HEK293 (cell line): ENCODE results near the gene MAMDC2.
A peak's percentile ranks its signal among the peaks of the same experiment; 100 is the strongest.

ENCODE experiments used
- CTCF ChIA-PET: fragments of 350-600 bp; formaldehyde crosslinking; extraction: SDS; loops from one replicate; lab custom pipeline; 2021; ENCODE audit warnings: antibody characterized with exemption; lab: Yijun Ruan, JAX
- POLR2A ChIA-PET: fragments of 300-600 bp; formaldehyde crosslinking; extraction: SDS; loops from one replicate; lab custom pipeline; 2020; ENCODE audit warnings: antibody characterized with exemption, inconsistent platforms; lab: Yijun Ruan, JAX
- H3K27ac ChIP-seq: fragments of 200-500 bp; sonication (Bioruptor generic); 2 replicates; pipeline ENCODE4 v1.5.1; 2014; ENCODE audit warnings: low read depth, low read length, control low read depth, inconsistent platforms; ENCODE audit errors: extremely low read depth
- H3K36me3 ChIP-seq, 2 experiments: fragments of 200-500 bp in 1 of 2; sonication (Bioruptor generic) in 1 of 2; 1 replicate in 1 of 2; 2 replicates in 1 of 2; pipeline ENCODE4 v1.5.1; 2014 to 2017; ENCODE audit warnings: inconsistent platforms in 2 of 2, low read length in 2 of 2; ENCODE audit not compliant: control insufficient read depth in 2 of 2, insufficient read depth in 1 of 2
- H3K4me1 ChIP-seq: fragments of 200-500 bp; sonication (Bioruptor generic); 2 replicates; pipeline ENCODE4 v1.5.1; 2014; ENCODE audit warnings: mild to moderate bottlenecking, low read length, inconsistent platforms; ENCODE audit not compliant: control insufficient read depth, insufficient read depth
- H3K4me3 ChIP-seq: 2 replicates; pipeline ENCODE4 v1.5.1; 2011; ENCODE audit warnings: low read depth, mild to moderate bottlenecking, control low read depth, low read length, moderate library complexity
- H3K9me3 ChIP-seq: fragments of 200-500 bp; sonication (Bioruptor generic); 2 replicates; pipeline ENCODE4 v1.5.1; 2014; ENCODE audit warnings: low read depth, low read length, inconsistent platforms; ENCODE audit not compliant: control insufficient read depth, insufficient read depth
- GLIS1 ChIP-seq: fragments of 450-650 bp; formaldehyde crosslinking; IDR thresholded peaks from 2 replicates; pipeline ENCODE4 v1.5.1; 2016; ENCODE audit warnings: missing biosample characterization, missing genetic modification characterization
- SETDB1 ChIP-seq: IDR thresholded peaks from one replicate; pipeline ENCODE4 v1.6.1; 2017; ENCODE audit warnings: mild to moderate bottlenecking, low read length, moderate library complexity, mixed read lengths; ENCODE audit not compliant: insufficient read length
- SP7 ChIP-seq: fragments of 450-650 bp; formaldehyde crosslinking; IDR thresholded peaks from 2 replicates; pipeline ENCODE4 v1.5.1; 2016; ENCODE audit warnings: missing biosample characterization, missing genetic modification characterization
- TRIM28 ChIP-seq: IDR thresholded peaks from 2 replicates; pipeline ENCODE4 v1.6.1; 2011; ENCODE audit warnings: low read length, control low read depth, borderline replicate concordance
- YY1 ChIP-seq: fragments of 450-650 bp; formaldehyde crosslinking; IDR thresholded peaks from 2 replicates; pipeline ENCODE4 v1.5.1; 2018; ENCODE audit warnings: missing biosample characterization, missing genetic modification characterization
- ZFHX2 ChIP-seq: fragments of 450-650 bp; formaldehyde crosslinking; conservative IDR thresholded peaks from 2 replicates; pipeline ENCODE4 v1.5.1; 2016; ENCODE audit warnings: missing biosample characterization, missing genetic modification characterization
- ZFP3 ChIP-seq: fragments of 450-650 bp; formaldehyde crosslinking; IDR thresholded peaks from 2 replicates; pipeline ENCODE4 v1.5.1; 2016; ENCODE audit warnings: low read depth, missing biosample characterization, missing genetic modification characterization
- ZFP41 ChIP-seq: fragments of 450-650 bp; formaldehyde crosslinking; IDR thresholded peaks from 2 replicates; pipeline ENCODE4 v1.5.1; 2016; ENCODE audit warnings: missing biosample characterization, missing genetic modification characterization, borderline replicate concordance
- ZNF223 ChIP-seq: fragments of 450-650 bp; formaldehyde crosslinking; IDR thresholded peaks from 2 replicates; pipeline ENCODE4 v1.5.1; 2016; ENCODE audit warnings: missing biosample characterization, missing genetic modification characterization
- ZNF280D ChIP-seq: fragments of 450-650 bp; formaldehyde crosslinking; IDR thresholded peaks from 2 replicates; pipeline ENCODE4 v1.5.1; 2016; ENCODE audit warnings: missing biosample characterization, missing genetic modification characterization
- ZNF362 ChIP-seq: fragments of 450-650 bp; formaldehyde crosslinking; IDR thresholded peaks from 2 replicates; pipeline ENCODE4 v1.5.1; 2016; ENCODE audit warnings: missing biosample characterization, missing genetic modification characterization
- ZNF391 ChIP-seq: fragments of 450-650 bp; formaldehyde crosslinking; IDR thresholded peaks from 2 replicates; pipeline ENCODE4 v1.5.1; 2016; ENCODE audit warnings: low read depth, missing biosample characterization, missing genetic modification characterization, borderline replicate concordance
- ZNF398 ChIP-seq: fragments of 450-650 bp; formaldehyde crosslinking; IDR thresholded peaks from 2 replicates; pipeline ENCODE4 v1.5.1; 2017; ENCODE audit warnings: missing biosample characterization, missing genetic modification characterization
- ZNF416 ChIP-seq: fragments of 450-650 bp; formaldehyde crosslinking; IDR thresholded peaks from 2 replicates; pipeline ENCODE4 v1.5.1; 2016; ENCODE audit warnings: missing biosample characterization, missing genetic modification characterization
- ZNF473 ChIP-seq: fragments of 450-650 bp; formaldehyde crosslinking; IDR thresholded peaks from 2 replicates; pipeline ENCODE4 v1.5.1; 2017; ENCODE audit warnings: missing biosample characterization, missing genetic modification characterization
- ZNF571 ChIP-seq: fragments of 450-650 bp; formaldehyde crosslinking; IDR thresholded peaks from 2 replicates; pipeline ENCODE4 v1.5.0; 2017; ENCODE audit warnings: missing biosample characterization, missing genetic modification characterization
- ZNF621 ChIP-seq: fragments of 450-650 bp; formaldehyde crosslinking; IDR thresholded peaks from 2 replicates; pipeline ENCODE4 v1.5.1; 2017; ENCODE audit warnings: missing biosample characterization, missing genetic modification characterization
- ZNF645 ChIP-seq: fragments of 450-650 bp; formaldehyde crosslinking; IDR thresholded peaks from 2 replicates; pipeline ENCODE4; 2016; ENCODE audit warnings: missing biosample characterization, missing genetic modification characterization
- ZNF658 ChIP-seq: fragments of 450-650 bp; formaldehyde crosslinking; IDR thresholded peaks from 2 replicates; pipeline ENCODE4; 2016; ENCODE audit warnings: missing biosample characterization, missing genetic modification characterization
- ZNF677 ChIP-seq: fragments of 450-650 bp; IDR thresholded peaks from 2 replicates; pipeline ENCODE4 v1.5.0; 2018; ENCODE audit warnings: missing biosample characterization, mild to moderate bottlenecking, missing genetic modification characterization, moderate library complexity
- ZNF843 ChIP-seq: fragments of 450-650 bp; formaldehyde crosslinking; IDR thresholded peaks from 2 replicates; pipeline ENCODE4 v1.5.1; 2016; ENCODE audit warnings: missing biosample characterization, missing genetic modification characterization
- ZXDB ChIP-seq: fragments of 450-650 bp; formaldehyde crosslinking; IDR thresholded peaks from 2 replicates; pipeline ENCODE4 v1.5.1; 2016; ENCODE audit warnings: missing biosample characterization, missing genetic modification characterization

The MAMDC2 gene

GRCh38 chr9:70076678-70077077 is 33.0 kb downstream of the MAMDC2 start (continued):
- no peak for TF ChIP-seq ZFHX2
- no peak for TF ChIP-seq ZNF677
- no peak for TF ChIP-seq YY1 (tag by site-specific recombination)

GRCh38 chr9:70079417-70080037 is 35.9 kb downstream of the MAMDC2 start:
- Histone ChIP-seq H3K36me3 (no peaks in the 10 kb centered on the region), H3K9me3 (no peaks in the 10 kb centered on the region), H3K27ac (no peak overlapping the region), H3K4me3 (no peak overlapping the region), H3K4me1 (peaks cover 7% of the 10 kb centered on the region; the same call in 1 of the 2 replicates)
- TF ChIP-seq GLIS1 (tag by site-specific recombination) (peak; percentile 26; the same call in 1 of the 2 replicates), ZNF658 (tag by site-specific recombination) (no peak), ZNF362 (tag by site-specific recombination) (no peak), ZNF473 (no peak), ZFP3 (no peak), ZNF571 (no peak)
- ChIA-PET CTCF (interaction anchor here (0.8 to 2.2 kb wide), 6 partner anchors 10 to 108 kb away, joined by 3 to 11 read pairs (median 4); no protein-coding TSS in a partner anchor), POLR2A (no interaction called here)

GRCh38 chr9:70080481-70081119 is 37.0 kb downstream of the MAMDC2 start:
- ChIA-PET POLR2A (interaction anchor here (0.6 kb wide), 1 partner anchor 597 kb away, joined by 6 read pairs; no protein-coding TSS in a partner anchor), CTCF (interaction anchor here (0.6 to 2.2 kb wide), 6 partner anchors 8 to 49 kb away, joined by 3 to 11 read pairs (median 4); no protein-coding TSS in a partner anchor)
- H3K27ac ChIP-seq: no peak overlapping the region

GRCh38 chr9:70081120-70081495 is 37.5 kb downstream of the MAMDC2 start:
- POLR2A ChIA-PET: no interaction called here
- no peak overlapping the region for H3K4me3 ChIP-seq
- H3K36me3 ChIP-seq: no peaks in the 10 kb centered on the region
- H3K27ac ChIP-seq: no peak overlapping the region
- H3K4me1 ChIP-seq: peaks cover 7% of the 10 kb centered on the region; the same call in 1 of the 2 replicates
- CTCF ChIA-PET: interaction anchor here (0.6 to 2.2 kb wide), 8 partner anchors 18 to 195 kb away, joined by 3 to 11 read pairs (median 4); no protein-coding TSS in a partner anchor
- no peaks in the 10 kb centered on the region for H3K9me3 ChIP-seq
- no peak for TF ChIP-seq ZNF645 (tag by site-specific recombination)
- TF ChIP-seq SETDB1: no peak
- no peak for TF ChIP-seq ZNF280D (tag by site-specific recombination)
- TF ChIP-seq ZNF391 (tag by site-specific recombination): no peak
- TF ChIP-seq ZNF621 (tag by site-specific recombination): no peak
- no peak for TF ChIP-seq ZNF416 (tag by site-specific recombination)
- 0 out of 2 replicates have a peak, but pooled peaks have one; percentile 12 for TF ChIP-seq SP7 (tag by site-specific recombination)
- TF ChIP-seq ZNF843: 0 out of 2 replicates have a peak, but pooled peaks have one; percentile 18
- peak; percentile 27; the same call in 1 of the 2 replicates for TF ChIP-seq ZXDB (tag by site-specific recombination)
- TF ChIP-seq ZNF223 (tag by site-specific recombination): no peak

More at GRCh38 chr9:70080481-70081119, 37.0 kb downstream of the MAMDC2 start:
- Histone ChIP-seq H3K4me3 (no peak overlapping the region), H3K9me3 (no peaks in the 10 kb centered on the region), H3K4me1 (peaks cover 7% of the 10 kb centered on the region; the same call in 1 of the 2 replicates), H3K36me3 (no peaks in the 10 kb centered on the region)
- TF ChIP-seq ZNF398 (tag by site-specific recombination): no peak
- no peak for TF ChIP-seq ZFP41 (tag by site-specific recombination)
- no peak for TF ChIP-seq TRIM28
